HG02763 (cell line): Measurements from ENCODE around the gene ENGASE.

Experiments
- ATAC-seq: cut with Tn5 transposase; IDR thresholded peaks from one replicate; pipeline ENCODE4 v1.9.1; 2021; ENCODE audit warnings: mild to moderate bottlenecking, moderate library complexity; ENCODE audit not compliant: unreplicated experiment

Gene ENGASE

GRCh38 chr17:79039171-79039570 is 35.5 kb upstream of the ENGASE start:
- no peak for ATAC-seq

GRCh38 chr17:79039886-79040285 is 34.7 kb upstream of the ENGASE start:
- ATAC-seq = no peak

DNA sequence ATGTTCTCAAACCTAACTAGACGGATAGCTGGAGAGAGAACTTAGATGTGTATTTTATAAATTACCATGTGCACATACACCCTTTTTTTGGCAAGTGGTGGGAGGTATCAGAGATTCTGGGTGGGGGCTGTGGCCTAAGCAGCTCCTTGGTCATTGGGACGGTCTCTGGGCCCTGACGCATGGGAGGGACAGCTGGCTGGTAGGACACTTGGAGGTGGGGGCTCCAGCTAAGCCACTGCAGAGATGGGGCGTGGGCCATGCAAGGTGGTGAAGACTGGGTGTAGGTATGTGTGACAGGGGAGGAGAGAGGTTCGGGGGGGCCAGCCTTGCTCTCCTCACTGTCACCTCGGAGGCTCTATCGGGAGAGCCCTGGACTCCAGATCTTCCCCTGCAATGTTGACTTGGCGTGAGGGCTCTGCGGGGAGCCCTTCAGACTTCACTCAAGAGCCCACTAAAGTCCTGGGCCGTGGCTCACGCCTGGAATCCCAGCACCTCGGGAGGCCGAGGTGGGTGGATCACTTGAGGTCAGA is 33.5 kb upstream of the ENGASE start:
- ATAC-seq = no peak

DNA sequence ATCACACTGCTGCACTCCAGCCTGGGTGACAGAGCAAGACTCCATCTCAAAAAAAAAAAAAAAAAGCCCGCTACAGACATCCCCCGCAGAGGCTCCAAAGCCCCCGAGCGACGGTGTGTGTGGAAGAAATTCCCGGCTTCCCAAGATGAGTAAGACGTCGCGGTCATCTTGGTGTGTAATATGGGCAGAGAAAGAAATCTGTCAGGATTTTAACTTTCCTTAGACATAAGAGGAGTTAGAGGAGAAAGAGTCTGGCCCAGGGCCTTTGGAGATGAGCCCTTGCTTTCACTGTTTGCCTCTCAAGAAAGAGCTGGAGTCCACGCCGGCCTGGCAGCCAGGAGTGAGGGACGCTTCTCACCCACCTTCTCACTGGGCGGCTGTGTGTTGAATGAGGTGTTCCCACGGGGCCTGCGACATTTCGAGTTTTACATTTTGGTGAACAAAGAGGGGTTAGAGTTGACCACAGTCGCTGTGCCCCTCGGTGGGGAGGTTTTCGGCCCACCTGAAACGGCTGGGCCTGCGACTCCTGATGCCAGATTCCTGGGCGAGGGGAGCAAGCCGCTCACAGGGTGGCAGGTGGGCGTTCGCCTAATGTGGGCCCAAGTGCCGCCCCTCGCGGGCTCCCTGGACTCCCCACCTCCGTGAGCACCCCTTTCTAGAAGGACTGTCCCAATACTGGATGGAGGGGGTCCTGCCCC is 32.8 kb upstream of the ENGASE start:
- no peak for ATAC-seq

GRCh38 chr17:79042421-79043190 is 32.0 kb upstream of the ENGASE start:
- ATAC-seq = no peak

- no peak for ATAC-seq
These were observed 31.3 kb upstream of the ENGASE start for GRCh38 chr17:79043191-79043930.

DNA sequence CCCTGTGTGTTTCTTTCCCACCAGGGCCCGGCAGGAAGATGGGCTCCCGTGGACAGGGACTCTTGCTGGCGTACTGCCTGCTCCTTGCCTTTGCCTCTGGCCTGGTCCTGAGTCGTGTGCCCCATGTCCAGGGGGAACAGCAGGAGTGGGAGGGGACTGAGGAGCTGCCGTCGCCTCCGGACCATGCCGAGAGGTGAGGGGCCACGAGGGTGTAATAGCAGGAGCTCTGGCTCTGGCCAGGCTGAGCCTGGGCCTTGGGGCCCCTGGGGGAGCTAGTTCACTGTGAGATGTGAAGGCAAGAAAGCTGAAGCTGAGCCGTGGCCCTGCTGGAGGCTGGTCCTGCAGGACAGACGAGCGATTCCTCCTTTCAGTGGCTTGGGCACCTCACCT is 30.7 kb upstream of the ENGASE start:
- ATAC-seq = no peak

- ATAC-seq = no peak
These were observed 30.2 kb upstream of the ENGASE start for GRCh38 chr17:79044462-79044861.

GRCh38 chr17:79045001-79045729 is 29.5 kb upstream of the ENGASE start:
- no peak for ATAC-seq

- no peak for ATAC-seq
These were observed 28.8 kb upstream of the ENGASE start for GRCh38 chr17:79045842-79046196.

DNA sequence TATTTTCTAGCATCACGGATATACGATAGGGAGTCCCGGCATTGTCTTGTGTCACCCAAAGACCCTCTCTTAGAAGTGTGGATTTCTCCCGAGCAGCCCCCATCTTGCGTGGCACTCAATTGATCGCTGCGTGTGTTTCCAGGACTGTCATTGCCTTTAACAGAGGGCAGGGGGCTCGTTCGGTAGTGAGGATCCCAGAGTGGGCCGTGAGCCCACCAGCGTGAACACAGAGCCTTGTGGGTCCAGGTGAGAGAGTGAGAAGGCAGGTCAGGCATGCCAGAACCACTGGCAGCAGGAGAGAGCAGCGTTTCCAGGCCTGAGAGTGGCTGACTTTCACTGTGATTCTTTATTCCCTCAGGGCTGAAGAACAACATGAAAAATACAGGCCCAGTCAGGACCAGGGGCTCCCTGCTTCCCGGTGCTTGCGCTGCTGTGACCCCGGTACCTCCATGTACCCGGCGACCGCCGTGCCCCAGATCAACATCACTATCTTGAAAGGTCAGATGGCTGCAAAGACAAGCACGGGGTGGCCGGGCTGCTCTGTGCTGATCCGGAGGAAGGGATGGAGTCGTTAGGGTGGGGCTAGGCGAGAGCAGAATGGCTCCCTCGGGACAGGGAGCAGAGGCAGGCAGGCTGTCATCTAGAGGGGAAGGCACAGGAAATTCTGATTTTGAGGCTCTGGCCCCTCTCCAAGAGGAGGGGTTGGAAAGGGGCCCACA is 28.3 kb upstream of the ENGASE start:
- ATAC-seq = no peak

- ATAC-seq = no peak
These were observed 27.7 kb upstream of the ENGASE start for GRCh38 chr17:79046916-79047280.

DNA sequence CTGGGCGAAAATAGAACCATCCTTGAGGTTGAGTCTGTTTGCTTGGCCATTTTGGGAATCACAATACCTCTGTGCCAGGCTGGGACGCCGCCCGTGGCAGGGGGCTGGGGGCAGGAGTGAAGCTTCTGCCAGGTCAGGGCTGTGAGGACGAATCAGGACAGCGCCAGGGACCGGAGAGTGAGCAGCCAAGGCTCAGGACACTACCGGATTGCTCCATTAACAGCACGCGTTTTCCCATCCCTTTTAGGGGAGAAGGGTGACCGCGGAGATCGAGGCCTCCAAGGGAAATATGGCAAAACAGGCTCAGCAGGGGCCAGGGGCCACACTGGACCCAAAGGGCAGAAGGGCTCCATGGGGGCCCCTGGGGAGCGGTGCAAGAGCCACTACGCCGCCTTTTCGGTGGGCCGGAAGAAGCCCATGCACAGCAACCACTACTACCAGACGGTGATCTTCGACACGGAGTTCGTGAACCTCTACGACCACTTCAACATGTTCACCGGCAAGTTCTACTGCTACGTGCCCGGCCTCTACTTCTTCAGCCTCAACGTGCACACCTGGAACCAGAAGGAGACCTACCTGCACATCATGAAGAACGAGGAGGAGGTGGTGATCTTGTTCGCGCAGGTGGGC is 27.2 kb upstream of the ENGASE start:
- no peak for ATAC-seq

DNA sequence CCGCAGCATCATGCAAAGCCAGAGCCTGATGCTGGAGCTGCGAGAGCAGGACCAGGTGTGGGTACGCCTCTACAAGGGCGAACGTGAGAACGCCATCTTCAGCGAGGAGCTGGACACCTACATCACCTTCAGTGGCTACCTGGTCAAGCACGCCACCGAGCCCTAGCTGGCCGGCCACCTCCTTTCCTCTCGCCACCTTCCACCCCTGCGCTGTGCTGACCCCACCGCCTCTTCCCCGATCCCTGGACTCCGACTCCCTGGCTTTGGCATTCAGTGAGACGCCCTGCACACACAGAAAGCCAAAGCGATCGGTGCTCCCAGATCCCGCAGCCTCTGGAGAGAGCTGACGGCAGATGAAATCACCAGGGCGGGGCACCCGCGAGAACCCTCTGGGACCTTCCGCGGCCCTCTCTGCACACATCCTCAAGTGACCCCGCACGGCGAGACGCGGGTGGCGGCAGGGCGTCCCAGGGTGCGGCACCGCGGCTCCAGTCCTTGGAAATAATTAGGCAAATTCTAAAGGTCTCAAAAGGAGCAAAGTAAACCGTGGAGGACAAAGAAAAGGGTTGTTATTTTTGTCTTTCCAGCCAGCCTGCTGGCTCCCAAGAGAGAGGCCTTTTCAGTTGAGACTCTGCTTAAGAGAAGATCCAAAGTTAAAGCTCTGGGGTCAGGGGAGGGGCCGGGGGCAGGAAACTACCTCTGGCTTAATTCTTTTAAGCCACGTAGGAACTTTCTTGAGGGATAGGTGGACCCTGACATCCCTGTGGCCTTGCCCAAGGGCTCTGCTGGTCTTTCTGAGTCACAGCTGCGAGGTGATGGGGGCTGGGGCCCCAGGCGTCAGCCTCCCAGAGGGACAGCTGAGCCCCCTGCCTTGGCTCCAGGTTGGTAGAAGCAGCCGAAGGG is 26.4 kb upstream of the ENGASE start:
- ATAC-seq = no peak

DNA sequence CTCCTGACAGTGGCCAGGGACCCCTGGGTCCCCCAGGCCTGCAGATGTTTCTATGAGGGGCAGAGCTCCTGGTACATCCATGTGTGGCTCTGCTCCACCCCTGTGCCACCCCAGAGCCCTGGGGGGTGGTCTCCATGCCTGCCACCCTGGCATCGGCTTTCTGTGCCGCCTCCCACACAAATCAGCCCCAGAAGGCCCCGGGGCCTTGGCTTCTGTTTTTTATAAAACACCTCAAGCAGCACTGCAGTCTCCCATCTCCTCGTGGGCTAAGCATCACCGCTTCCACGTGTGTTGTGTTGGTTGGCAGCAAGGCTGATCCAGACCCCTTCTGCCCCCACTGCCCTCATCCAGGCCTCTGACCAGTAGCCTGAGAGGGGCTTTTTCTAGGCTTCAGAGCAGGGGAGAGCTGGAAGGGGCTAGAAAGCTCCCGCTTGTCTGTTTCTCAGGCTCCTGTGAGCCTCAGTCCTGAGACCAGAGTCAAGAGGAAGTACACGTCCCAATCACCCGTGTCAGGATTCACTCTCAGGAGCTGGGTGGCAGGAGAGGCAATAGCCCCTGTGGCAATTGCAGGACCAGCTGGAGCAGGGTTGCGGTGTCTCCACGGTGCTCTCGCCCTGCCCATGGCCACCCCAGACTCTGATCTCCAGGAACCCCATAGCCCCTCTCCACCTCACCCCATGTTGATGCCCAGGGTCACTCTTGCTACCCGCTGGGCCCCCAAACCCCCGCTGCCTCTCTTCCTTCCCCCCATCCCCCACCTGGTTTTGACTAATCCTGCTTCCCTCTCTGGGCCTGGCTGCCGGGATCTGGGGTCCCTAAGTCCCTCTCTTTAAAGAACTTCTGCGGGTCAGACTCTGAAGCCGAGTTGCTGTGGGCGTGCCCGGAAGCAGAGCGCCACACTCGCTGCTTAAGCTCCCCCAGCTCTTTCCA is 25.5 kb upstream of the ENGASE start:
- no peak for ATAC-seq

GRCh38 chr17:79049821-79050220 is 24.8 kb upstream of the ENGASE start:
- no peak for ATAC-seq

- no peak for ATAC-seq
These were observed 24.1 kb upstream of the ENGASE start for GRCh38 chr17:79050551-79050950.

GRCh38 chr17:79051306-79051705 is 23.3 kb upstream of the ENGASE start:
- no peak for ATAC-seq
